HEK293 (cell line): Measurements from ENCODE around the gene ASB16.
A peak's percentile ranks its signal among the peaks of the same experiment; 100 is the strongest.

Experiments
- CTCF ChIA-PET: fragments of 350-600 bp; formaldehyde crosslinking; extraction: SDS; loops from one replicate; lab custom pipeline; 2021; ENCODE audit warnings: antibody characterized with exemption; lab: Yijun Ruan, JAX
- POLR2A ChIA-PET: fragments of 300-600 bp; formaldehyde crosslinking; extraction: SDS; loops from one replicate; lab custom pipeline; 2020; ENCODE audit warnings: antibody characterized with exemption, inconsistent platforms; lab: Yijun Ruan, JAX
- H3K27ac ChIP-seq: fragments of 200-500 bp; sonication (Bioruptor generic); 2 replicates; pipeline ENCODE4 v1.5.1; 2014; ENCODE audit warnings: low read depth, low read length, control low read depth, inconsistent platforms; ENCODE audit errors: extremely low read depth
- H3K36me3 ChIP-seq, 2 experiments: fragments of 200-500 bp in 1 of 2; sonication (Bioruptor generic) in 1 of 2; 1 replicate in 1 of 2; 2 replicates in 1 of 2; pipeline ENCODE4 v1.5.1; 2014 to 2017; ENCODE audit warnings: inconsistent platforms in 2 of 2, low read length in 2 of 2; ENCODE audit not compliant: control insufficient read depth in 2 of 2, insufficient read depth in 1 of 2
- H3K4me1 ChIP-seq: fragments of 200-500 bp; sonication (Bioruptor generic); 2 replicates; pipeline ENCODE4 v1.5.1; 2014; ENCODE audit warnings: mild to moderate bottlenecking, low read length, inconsistent platforms; ENCODE audit not compliant: control insufficient read depth, insufficient read depth
- H3K4me3 ChIP-seq: 2 replicates; pipeline ENCODE4 v1.5.1; 2011; ENCODE audit warnings: low read depth, mild to moderate bottlenecking, control low read depth, low read length, moderate library complexity
- H3K9me3 ChIP-seq: fragments of 200-500 bp; sonication (Bioruptor generic); 2 replicates; pipeline ENCODE4 v1.5.1; 2014; ENCODE audit warnings: low read depth, low read length, inconsistent platforms; ENCODE audit not compliant: control insufficient read depth, insufficient read depth
- BCL11B ChIP-seq: fragments of 450-650 bp; formaldehyde crosslinking; IDR thresholded peaks from 2 replicates; pipeline ENCODE4 v1.5.1; 2016; ENCODE audit warnings: low read depth, missing biosample characterization, missing genetic modification characterization
- ELK4 ChIP-seq: IDR thresholded peaks from 2 replicates; pipeline ENCODE4 v1.6.1; 2011; ENCODE audit warnings: mild to moderate bottlenecking, low read depth, low read length, borderline replicate concordance
- HOXA7 ChIP-seq: sonication (generic); formaldehyde crosslinking; IDR thresholded peaks from 2 replicates; pipeline ENCODE4 v1.8.1; 2022; ENCODE audit warnings: missing genetic modification reagents, borderline replicate concordance
- IKZF3 ChIP-seq: fragments of 450-650 bp; IDR thresholded peaks from 2 replicates; pipeline ENCODE4 v1.5.0; 2018; ENCODE audit warnings: missing biosample characterization, mild to moderate bottlenecking, missing genetic modification characterization, moderate library complexity
- INSM2 ChIP-seq: fragments of 450-650 bp; formaldehyde crosslinking; IDR thresholded peaks from 2 replicates; pipeline ENCODE4 v1.5.1; 2016; ENCODE audit warnings: missing biosample characterization, missing genetic modification characterization
- PATZ1 ChIP-seq: fragments of 450-650 bp; formaldehyde crosslinking; IDR thresholded peaks from 2 replicates; pipeline ENCODE4 v1.5.1; 2016; ENCODE audit warnings: missing biosample characterization, missing genetic modification characterization
- PRDM4 ChIP-seq: fragments of 450-650 bp; formaldehyde crosslinking; IDR thresholded peaks from 2 replicates; pipeline ENCODE4 v1.5.1; 2017; ENCODE audit warnings: missing biosample characterization, missing genetic modification characterization
- SP2 ChIP-seq: fragments of 450-650 bp; formaldehyde crosslinking; IDR thresholded peaks from 2 replicates; pipeline ENCODE4 v1.5.1; 2016; ENCODE audit warnings: missing biosample characterization, missing genetic modification characterization
- WT1 ChIP-seq: fragments of 450-650 bp; formaldehyde crosslinking; IDR thresholded peaks from 2 replicates; pipeline ENCODE4 v1.5.1; 2016; ENCODE audit warnings: missing biosample characterization, missing genetic modification characterization
- ZBTB21 ChIP-seq: fragments of 450-650 bp; formaldehyde crosslinking; IDR thresholded peaks from 2 replicates; pipeline ENCODE4 v1.5.1; 2017; ENCODE audit warnings: missing biosample characterization, missing genetic modification characterization
- ZFP3 ChIP-seq: fragments of 450-650 bp; formaldehyde crosslinking; IDR thresholded peaks from 2 replicates; pipeline ENCODE4 v1.5.1; 2016; ENCODE audit warnings: low read depth, missing biosample characterization, missing genetic modification characterization
- ZNF114 ChIP-seq: fragments of 450-650 bp; formaldehyde crosslinking; IDR thresholded peaks from 2 replicates; pipeline ENCODE4 v1.5.0; 2017; ENCODE audit warnings: missing biosample characterization, missing genetic modification characterization
- ZNF132 ChIP-seq: fragments of 450-650 bp; formaldehyde crosslinking; IDR thresholded peaks from 2 replicates; pipeline ENCODE4 v1.5.1; 2017; ENCODE audit warnings: missing biosample characterization, missing genetic modification characterization, borderline replicate concordance
- ZNF146 ChIP-seq: fragments of 450-650 bp; formaldehyde crosslinking; IDR thresholded peaks from 2 replicates; pipeline ENCODE4 v1.5.1; 2016; ENCODE audit warnings: missing biosample characterization, missing genetic modification characterization
- ZNF214 ChIP-seq: fragments of 450-650 bp; formaldehyde crosslinking; IDR thresholded peaks from 2 replicates; pipeline ENCODE4 v1.5.1; 2017; ENCODE audit warnings: missing biosample characterization, mild to moderate bottlenecking, missing genetic modification characterization, borderline replicate concordance
- ZNF221 ChIP-seq: fragments of 450-650 bp; formaldehyde crosslinking; IDR thresholded peaks from 2 replicates; pipeline ENCODE4 v1.5.1; 2017; ENCODE audit warnings: missing biosample characterization, missing genetic modification characterization, borderline replicate concordance
- ZNF248 ChIP-seq: fragments of 450-650 bp; formaldehyde crosslinking; IDR thresholded peaks from 2 replicates; pipeline ENCODE4 v1.5.1; 2017; ENCODE audit warnings: missing biosample characterization, missing genetic modification characterization
- ZNF341 ChIP-seq: fragments of 450-650 bp; formaldehyde crosslinking; IDR thresholded peaks from 2 replicates; pipeline ENCODE4; 2016; ENCODE audit warnings: low read depth, missing biosample characterization, missing genetic modification characterization
- ZNF366 ChIP-seq: fragments of 450-650 bp; formaldehyde crosslinking; conservative IDR thresholded peaks from 2 replicates; pipeline ENCODE4 v1.5.1; 2016; ENCODE audit warnings: missing biosample characterization, missing genetic modification characterization
- ZNF623 ChIP-seq: fragments of 450-650 bp; formaldehyde crosslinking; IDR thresholded peaks from 2 replicates; pipeline ENCODE4 v1.5.1; 2016; ENCODE audit warnings: missing biosample characterization, missing genetic modification characterization
- ZNF670 ChIP-seq: fragments of 450-650 bp; formaldehyde crosslinking; IDR thresholded peaks from 2 replicates; pipeline ENCODE4 v1.5.1; 2016; ENCODE audit warnings: missing biosample characterization, missing genetic modification characterization, low read depth
- ZNF777 ChIP-seq: fragments of 450-650 bp; formaldehyde crosslinking; IDR thresholded peaks from 2 replicates; pipeline ENCODE4 v1.5.1; 2017; ENCODE audit warnings: missing biosample characterization, missing genetic modification characterization, borderline replicate concordance
- ZNF791 ChIP-seq: fragments of 450-650 bp; formaldehyde crosslinking; IDR thresholded peaks from 2 replicates; pipeline ENCODE4 v1.5.1; 2016; ENCODE audit warnings: missing biosample characterization, missing genetic modification characterization

The ASB16 gene

GRCh38 chr17:44190481-44190880, 20.0 kb downstream of the ASB16 start:
- POLR2A ChIA-PET, result interaction anchor here (1.1 to 2.3 kb wide), 3 partner anchors 10 to 31 kb away, joined by 3 to 12 read pairs (median 9); partner anchors contain the start of gene ATXN7L3
- CTCF ChIA-PET, result no interaction called here
- no peak overlapping the region for H3K27ac ChIP-seq

GRCh38 chr17:44191369-44191768, 20.9 kb downstream of the ASB16 start:
- H3K4me3 ChIP-seq, result no peak overlapping the region
- ChIA-PET CTCF (interaction anchor here (0.6 to 0.7 kb wide), 2 partner anchors 13 to 22 kb away, joined by 3 to 7 read pairs; no protein-coding TSS in a partner anchor), POLR2A (interaction anchor here (0.6 to 2.3 kb wide), 5 partner anchors 9 to 126 kb away, joined by 3 to 12 read pairs (median 7); partner anchors contain the start of gene ATXN7L3)

More at GRCh38 chr17:44190481-44190880, 20.0 kb downstream of the ASB16 start:
- H3K4me1 ChIP-seq, result peaks cover 1% of the 10 kb centered on the region; the same call in 1 of the 2 replicates
- H3K36me3 ChIP-seq, result peaks cover 5 to 61% of the 10 kb centered on the region in 2 experiments; a peak in 2 of 3 replicates
- no peaks in the 10 kb centered on the region for H3K9me3 ChIP-seq
- TF ChIP-seq ZNF791 (tag by site-specific recombination) (no peak), ZNF214 (tag by site-specific recombination) (no peak), ZFP3 (tag by site-specific recombination) (no peak), BCL11B (tag by site-specific recombination) (no peak), ZNF670 (tag by site-specific recombination) (no peak), ZNF623 (no peak), ZNF221 (no peak)
- no peak overlapping the region for H3K4me3 ChIP-seq

GRCh38 chr17:44191941-44192496, 21.5 kb downstream of the ASB16 start:
- POLR2A ChIA-PET, result interaction anchor here (1.7 to 2.3 kb wide), 3 partner anchors 8 to 125 kb away, joined by 7 to 12 read pairs (median 9); partner anchors contain the start of gene ATXN7L3
- H3K4me1 ChIP-seq, result no peaks in the 10 kb centered on the region
- CTCF ChIA-PET, result interaction anchor here (0.7 kb wide), 2 partner anchors 12 to 36 kb away, joined by 3 read pairs; no protein-coding TSS in a partner anchor
- H3K36me3 ChIP-seq, result peaks cover 11 to 74% of the 10 kb centered on the region in 2 experiments; a peak in 2 of 3 replicates
- no peaks in the 10 kb centered on the region for H3K9me3 ChIP-seq
- peak overlapping the region; percentile 71; the same call in 1 of the 2 replicates for H3K27ac ChIP-seq
- H3K4me3 ChIP-seq, result no peak overlapping the region
- TF ChIP-seq HOXA7 (CRISPR knock-in tag) (no peak), INSM2 (tag by site-specific recombination) (no peak), ZNF777 (tag by site-specific recombination) (no peak), IKZF3 (tag by site-specific recombination) (peak; percentile 34; the same call in 1 of the 2 replicates), ELK4 (no peak), SP2 (tag by site-specific recombination) (0 out of 2 replicates have a peak, but pooled peaks have one; percentile 11), WT1 (tag by site-specific recombination) (no peak), ZNF248 (tag by site-specific recombination) (no peak), PATZ1 (tag by site-specific recombination) (0 out of 2 replicates have a peak, but pooled peaks have one; percentile 24), ZNF341 (tag by site-specific recombination) (peak; percentile 90)

More at GRCh38 chr17:44191369-44191768, 20.9 kb downstream of the ASB16 start:
- H3K27ac ChIP-seq, result peak overlapping the region; percentile 27; the same call in 1 of the 2 replicates
- no peaks in the 10 kb centered on the region for H3K4me1 ChIP-seq
- no peak for TF ChIP-seq ZNF146
- TF ChIP-seq ZFP3 (tag by site-specific recombination), result no peak
- TF ChIP-seq PRDM4 (tag by site-specific recombination), result no peak
- no peak for TF ChIP-seq ZNF366
- no peak for TF ChIP-seq ZNF114 (tag by site-specific recombination)
- TF ChIP-seq ZNF132 (tag by site-specific recombination), result no peak
- TF ChIP-seq ZBTB21 (tag by site-specific recombination), result no peak
- no peaks in the 10 kb centered on the region for H3K9me3 ChIP-seq
- H3K36me3 ChIP-seq, result peaks cover 7 to 69% of the 10 kb centered on the region in 2 experiments; a peak in 2 of 3 replicates
